Psoas muscle (tissue), 8 donors: Measurements from ENCODE around the gene PDZD4. TPM values are rescaled to one million over a fixed set of nuclear protein-coding genes. Genes with fewer than 3 reads are reported as not detected.

ENCODE experiments used
- ATAC-seq, 4 donors: fragments of 200-7000 bp; cut with Tn5 transposase; one replicate each; pipeline ENCODE4 v1.9.1; 2020; ENCODE audit warnings: moderate library complexity in 3 of 4, mild to moderate bottlenecking in 2 of 4
- DNase-seq, 2 donors: peaks; one replicate each; pipeline ENCODE4 v3.0.0-alpha.2; 2020
- H3K27ac ChIP-seq: fragments of 200-600 bp; one replicate; pipeline ENCODE4 v1.8.0; 2022
- H3K27me3 ChIP-seq, 3 donors: fragments of 200-600 bp in 1 of 3; one replicate each; pipeline versions ENCODE4 v1.6.1 to v1.8.0; 2013 to 2022; ENCODE audit warnings: low read length in 2 of 3, mild to moderate bottlenecking in 2 of 3, moderate library complexity in 1 of 3; ENCODE audit not compliant: insufficient read depth in 3 of 3
- H3K36me3 ChIP-seq, 2 donors: fragments of 200-600 bp in 1 of 2; one replicate each; pipeline versions ENCODE4 v1.6.1 to v1.8.0; 2013 to 2022; ENCODE audit warnings: low read depth in 1 of 2, mild to moderate bottlenecking in 1 of 2, moderate library complexity in 1 of 2; ENCODE audit not compliant: insufficient read depth in 1 of 2
- H3K4me1 ChIP-seq: fragments of 200-600 bp; one replicate; pipeline ENCODE4 v1.8.0; 2022
- H3K4me3 ChIP-seq: fragments of 200-600 bp; one replicate; pipeline ENCODE4 v1.8.0; 2022; ENCODE audit warnings: mild to moderate bottlenecking
- H3K9me3 ChIP-seq: fragments of 200-600 bp; one replicate; pipeline ENCODE4 v1.8.0; 2022
- WGBS, 3 donors: extraction: QIAGEN DNeasy Blood & Tissue Kit; methylation state at CpG; one replicate each; pipeline versions ENCODE4 v1.1.6 to v1.1.7; 2013; 5-methylcytosine and 5-hydroxymethylcytosine counted together
- intact Hi-C, 2 donors: fragments of 100-400 bp; cut with DNase I; formaldehyde crosslinking; loops; one replicate each; pipeline versions ENCODE4 v1.11.0 to v1.14.2; 2022
- polyA plus RNA-seq, 3 donors: library from polyadenylated mRNA; stranded (reverse); fragments of 200-250 nt; gene quantifications; one replicate each; pipeline ENCODE4 v1.2.3, GENCODE V29; 2013
- total RNA-seq, 4 donors: library from RNA; stranded (reverse); fragmentation: NEBNext Ultra II Directional in 2 of 4; extraction: Animal tissue kit (Norgen Biotek cat#: 25700) in 2 of 4; gene quantifications; one replicate each; pipeline versions ENCODE4 v1.2.1 to v1.2.4, GENCODE V29; 2021 to 2023
- TF ChIP-seq, protein P1 (sequence below): fragments of 200-600 bp; IDR thresholded peaks from one replicate; pipeline ENCODE4 v1.8.0; 2022; ENCODE audit warnings: antibody characterized with exemption
- donor health status: healthy with polysubstance abuse.
- donor health status: DM: no; HTN: no; CAD: no; lungs with moderate emphysema.
- donor health status: Bipolar disorder and iron deficiency.
- donor health status: healthy.
- donor health status: DM: yes; HTN: yes; CAD: no.
- donor health status: DM: no; HTN: no; CAD: no.
- donor health status: DM: no; HTN: no; CAD: no.
- donor health status: DM: yes; HTN: yes; CAD: no.

The PDZD4 gene
- total and polyA plus RNA-seq, 7 donors, result 0.50 to 2.1 (median 1.3) TPM

- H3K9me3 ChIP-seq, result no peaks in the 10 kb centered on the region
These were observed 40.5 kb upstream of the PDZD4 start for GRCh38 chrX:153870791-153871360.

DNA sequence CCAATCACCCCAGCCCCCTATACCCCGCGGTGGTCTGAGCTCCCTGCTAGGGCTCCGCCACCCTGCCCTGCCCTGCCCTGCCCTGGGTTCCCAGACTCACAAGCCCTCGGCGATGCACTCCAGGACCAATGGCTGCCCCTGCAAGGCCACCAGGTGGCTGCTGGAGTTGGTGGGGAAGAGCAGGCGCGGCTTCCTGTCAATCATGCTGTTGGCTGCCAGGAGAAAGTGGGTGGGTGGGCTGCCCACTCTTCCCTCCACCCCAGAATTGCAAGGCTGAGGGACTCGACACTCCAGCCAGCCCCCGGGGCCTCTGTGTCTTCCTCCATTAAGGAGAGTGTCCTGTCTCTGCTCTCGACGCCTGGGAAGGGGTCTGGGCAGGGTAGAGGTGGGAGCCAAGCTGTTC lies 39.9 kb upstream of the PDZD4 start:
- no peak overlapping the region for H3K27ac ChIP-seq
- H3K4me3 ChIP-seq, result no peak overlapping the region
- TF ChIP-seq, protein P1, sequence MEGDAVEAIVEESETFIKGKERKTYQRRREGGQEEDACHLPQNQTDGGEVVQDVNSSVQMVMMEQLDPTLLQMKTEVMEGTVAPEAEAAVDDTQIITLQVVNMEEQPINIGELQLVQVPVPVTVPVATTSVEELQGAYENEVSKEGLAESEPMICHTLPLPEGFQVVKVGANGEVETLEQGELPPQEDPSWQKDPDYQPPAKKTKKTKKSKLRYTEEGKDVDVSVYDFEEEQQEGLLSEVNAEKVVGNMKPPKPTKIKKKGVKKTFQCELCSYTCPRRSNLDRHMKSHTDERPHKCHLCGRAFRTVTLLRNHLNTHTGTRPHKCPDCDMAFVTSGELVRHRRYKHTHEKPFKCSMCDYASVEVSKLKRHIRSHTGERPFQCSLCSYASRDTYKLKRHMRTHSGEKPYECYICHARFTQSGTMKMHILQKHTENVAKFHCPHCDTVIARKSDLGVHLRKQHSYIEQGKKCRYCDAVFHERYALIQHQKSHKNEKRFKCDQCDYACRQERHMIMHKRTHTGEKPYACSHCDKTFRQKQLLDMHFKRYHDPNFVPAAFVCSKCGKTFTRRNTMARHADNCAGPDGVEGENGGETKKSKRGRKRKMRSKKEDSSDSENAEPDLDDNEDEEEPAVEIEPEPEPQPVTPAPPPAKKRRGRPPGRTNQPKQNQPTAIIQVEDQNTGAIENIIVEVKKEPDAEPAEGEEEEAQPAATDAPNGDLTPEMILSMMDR, result no peak
- H3K9me3 ChIP-seq, result no peaks in the 10 kb centered on the region
- no peaks in the 10 kb centered on the region for H3K36me3 ChIP-seq
- H3K4me1 ChIP-seq, result no peaks in the 10 kb centered on the region
- intact Hi-C loops, result no loop called here
- 70 to 80% (median 73%) methylated on average over 4 to 11 of the region's 11 CpGs for WGBS, 3 donors
- DNase-seq (no peak), ATAC-seq (no peak)
- H3K27me3 ChIP-seq, result peaks cover 0 to 17% (median 0%) of the 10 kb centered on the region in 3 donors

More at GRCh38 chrX:153870791-153871360, 40.5 kb upstream of the PDZD4 start:
- TF ChIP-seq, protein P1, result no peak
- Histone ChIP-seq H3K4me1 (no peaks in the 10 kb centered on the region), H3K36me3 (no peaks in the 10 kb centered on the region), H3K27me3 (peaks cover 0 to 22% (median 0%) of the 10 kb centered on the region in 3 donors), H3K27ac (no peak overlapping the region), H3K4me3 (no peak overlapping the region)
- intact Hi-C loops, result no loop called here
- no peak for ATAC-seq
- no peak for DNase-seq
- 50 to 61% (median 51%) methylated on average over 9 to 21 of the region's 21 CpGs for WGBS, 3 donors

DNA sequence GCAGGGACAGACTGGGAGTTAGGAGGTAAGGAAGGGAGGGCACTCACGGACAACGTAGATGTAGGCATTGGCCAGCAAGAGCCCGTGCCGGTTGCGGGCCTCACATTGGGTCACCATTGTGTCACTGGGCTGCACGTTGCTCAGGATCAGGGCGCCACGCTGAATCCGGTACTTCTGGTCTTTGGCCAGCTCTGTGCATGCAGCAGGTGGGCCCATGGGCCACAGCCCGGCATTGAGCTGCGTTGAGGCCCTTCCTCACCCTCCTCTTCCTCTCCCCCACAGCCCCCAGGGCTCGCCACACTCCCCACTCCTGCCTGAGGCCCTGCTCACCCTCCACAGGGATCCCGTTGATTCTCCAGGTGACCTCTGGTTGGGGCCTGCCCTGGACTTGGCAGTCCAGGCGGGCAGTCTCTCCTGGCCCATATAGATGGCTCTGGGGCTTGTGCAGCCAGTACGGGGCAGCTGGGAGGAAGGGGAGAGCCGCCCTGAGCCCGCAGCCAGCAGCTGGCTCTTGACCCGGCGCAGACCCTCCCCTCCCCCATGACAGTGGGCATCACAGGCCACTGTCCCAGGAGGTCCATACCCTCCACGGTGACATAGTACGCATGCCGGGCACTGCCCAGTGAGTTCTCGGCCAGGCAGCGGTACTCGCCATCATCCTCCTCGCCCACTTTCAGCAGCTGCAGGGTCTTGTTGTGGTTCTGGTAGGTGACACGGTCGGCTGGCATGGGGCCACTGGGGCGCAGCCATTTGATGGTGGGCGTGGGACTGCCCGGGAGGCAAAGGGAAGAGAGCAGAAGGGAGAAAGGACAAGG lies 39.3 kb upstream of the PDZD4 start:
- ATAC-seq (no peak), DNase-seq (no peak)
- no peaks in the 10 kb centered on the region for H3K4me1 ChIP-seq
- no peaks in the 10 kb centered on the region for H3K9me3 ChIP-seq
- peaks cover 0 to 17% (median 2%) of the 10 kb centered on the region in 3 donors for H3K27me3 ChIP-seq
- 77 to 85% (median 83%) methylated on average over 14 to 31 of the region's 31 CpGs for WGBS, 3 donors
- intact Hi-C loops, result no loop called here
- TF ChIP-seq, protein P1, result no peak
- H3K4me3 ChIP-seq, result no peak overlapping the region
- no peak overlapping the region for H3K27ac ChIP-seq
- no peaks in the 10 kb centered on the region for H3K36me3 ChIP-seq

GRCh38 chrX:153868576-153869472 lies 38.5 kb upstream of the PDZD4 start:
- Histone ChIP-seq H3K27me3 (peaks cover 0 to 20% (median 2%) of the 10 kb centered on the region in 3 donors), H3K4me1 (no peaks in the 10 kb centered on the region), H3K27ac (no peak overlapping the region), H3K36me3 (no peaks in the 10 kb centered on the region), H3K4me3 (no peak overlapping the region), H3K9me3 (no peaks in the 10 kb centered on the region)
- WGBS, 3 donors, result 85 to 93% (median 86%) methylated on average over 23 to 26 of the region's 26 CpGs
- no peak for ATAC-seq
- TF ChIP-seq, protein P1, result no peak
- DNase-seq, result no peak
- intact Hi-C loops, result no loop called here
